IPS DF 19.7 (cell line): ENCODE measurements around the gene PFKM.
"Not testable (repeated sequence)": the region's sequence is repeated elsewhere in the genome, so short reads cannot be mapped to it uniquely, and the experiment has no call there.

Source experiments
- DNase-seq: peaks from one replicate; pipeline ENCODE4 v3.0.0-alpha.2; 2013; ENCODE audit warnings: low read depth, low spot score

PFKM gene

DNA sequence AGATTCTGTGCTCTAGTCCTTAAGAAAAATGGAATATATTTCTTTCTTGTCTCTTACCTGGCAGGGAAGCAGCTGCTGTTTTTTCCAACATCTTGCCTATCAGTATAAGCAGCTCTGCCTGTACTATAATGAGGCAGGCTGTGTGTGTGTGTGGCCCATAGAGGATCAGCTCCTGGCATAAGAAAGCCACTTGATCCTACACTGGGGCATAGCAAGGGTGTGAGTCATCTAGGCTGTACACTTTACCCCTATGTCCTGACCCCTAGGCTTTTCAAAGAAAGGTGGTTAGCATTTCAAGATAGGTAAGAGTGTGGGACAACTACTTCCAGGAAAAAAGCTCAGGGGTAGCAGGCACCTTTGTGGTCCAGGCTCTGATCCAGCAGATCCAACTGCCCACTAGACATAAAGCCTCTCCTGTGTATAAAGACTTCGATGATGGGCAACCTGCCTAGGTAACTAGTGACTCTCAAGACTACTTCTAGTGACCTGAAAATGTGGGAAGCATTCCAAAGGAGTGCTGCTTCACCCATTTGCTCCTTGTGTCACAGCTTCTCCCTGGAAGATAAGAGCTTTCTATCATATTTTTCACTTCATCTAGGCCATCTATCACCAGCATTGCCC lies 8.4 kb upstream of the PFKM start:
- DNase-seq = no peak

DNA sequence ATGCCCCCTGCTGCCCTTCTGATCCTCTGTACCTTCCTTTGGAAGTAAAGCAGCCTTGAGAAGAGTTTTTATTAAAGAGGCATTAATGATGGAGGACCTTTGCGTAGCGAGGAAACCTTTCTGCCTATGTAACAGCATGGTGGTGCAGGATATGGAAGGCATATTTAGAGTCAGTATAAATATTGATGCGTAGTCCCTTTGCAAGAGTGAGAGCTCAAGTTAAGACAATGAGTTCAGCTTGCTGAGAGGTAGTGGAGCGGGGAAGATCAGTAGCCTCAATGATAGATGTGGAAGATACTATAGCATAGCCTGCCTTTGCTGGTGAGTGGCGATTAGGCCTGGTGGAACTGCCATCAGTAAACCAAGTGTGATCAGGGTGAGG lies 7.9 kb upstream of the PFKM start:
- DNase-seq = not testable (repeated sequence)

DNA sequence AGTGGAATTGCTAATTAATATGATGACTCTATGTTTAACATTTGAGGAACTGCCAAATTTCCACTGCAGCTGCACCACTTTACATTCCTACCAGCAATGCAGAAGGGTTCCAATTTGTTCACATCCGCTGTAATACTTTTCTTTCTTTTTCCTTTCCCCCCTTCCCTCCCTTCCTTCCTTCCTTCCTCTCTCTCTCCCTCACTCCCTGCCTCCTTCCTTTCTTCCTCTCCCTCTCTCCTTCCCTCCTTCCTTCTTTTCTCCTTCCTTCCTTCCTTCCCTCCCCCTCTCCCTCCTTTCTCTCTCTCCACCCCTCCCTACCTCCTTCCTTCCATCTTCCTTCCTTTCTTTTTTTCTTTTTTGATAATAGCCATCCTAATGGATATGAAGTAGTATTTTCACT lies 3.2 kb upstream of the PFKM start:
- no peak for DNase-seq

DNA sequence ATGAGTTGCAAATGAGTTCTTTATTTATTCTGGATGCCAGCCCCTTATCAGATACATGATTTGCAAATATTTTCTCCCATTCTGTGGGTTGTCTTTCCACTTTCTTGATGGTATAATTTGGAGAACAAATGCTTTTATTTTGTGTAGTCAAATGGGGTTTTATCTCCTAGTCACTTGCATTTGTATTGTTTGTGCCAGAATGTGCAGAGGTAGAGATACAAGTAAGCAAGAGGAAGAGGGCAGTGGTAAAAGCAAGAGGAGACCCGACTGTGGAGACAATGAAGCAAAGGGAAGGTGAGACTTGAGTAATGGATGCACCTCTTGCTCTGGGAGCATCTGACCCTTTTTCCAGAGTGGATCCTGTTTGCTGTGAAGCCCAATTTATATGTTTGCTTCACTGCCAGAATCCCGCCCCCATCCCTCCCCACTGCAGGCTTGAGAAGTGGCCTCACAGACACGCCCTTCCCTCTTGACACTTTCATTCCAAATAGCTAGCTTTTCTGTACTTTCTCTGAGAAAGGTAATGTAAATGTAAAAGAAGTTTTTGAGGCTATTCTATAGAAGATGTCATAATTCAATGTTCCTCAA lies 786 bp upstream of the PFKM start:
- no peak for DNase-seq

DNA sequence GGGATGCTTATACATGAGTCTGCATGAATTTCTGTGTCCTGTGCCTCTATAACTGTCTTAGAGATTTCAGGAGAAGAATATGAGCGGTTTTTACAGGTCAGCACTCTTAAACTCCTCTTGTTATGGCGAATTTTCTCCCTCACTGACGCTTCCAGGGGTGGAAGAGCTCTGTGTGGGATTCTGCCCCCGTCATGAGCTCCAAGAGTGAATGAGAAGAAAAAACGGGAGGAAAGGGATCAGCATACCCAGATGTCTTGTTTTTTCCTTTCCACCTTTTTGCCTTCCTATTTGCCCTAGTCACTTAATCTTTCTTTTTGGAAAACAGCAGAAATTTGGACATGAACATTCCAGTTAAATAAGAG lies 651 bp downstream of the PFKM start:
- no peak for DNase-seq

DNA sequence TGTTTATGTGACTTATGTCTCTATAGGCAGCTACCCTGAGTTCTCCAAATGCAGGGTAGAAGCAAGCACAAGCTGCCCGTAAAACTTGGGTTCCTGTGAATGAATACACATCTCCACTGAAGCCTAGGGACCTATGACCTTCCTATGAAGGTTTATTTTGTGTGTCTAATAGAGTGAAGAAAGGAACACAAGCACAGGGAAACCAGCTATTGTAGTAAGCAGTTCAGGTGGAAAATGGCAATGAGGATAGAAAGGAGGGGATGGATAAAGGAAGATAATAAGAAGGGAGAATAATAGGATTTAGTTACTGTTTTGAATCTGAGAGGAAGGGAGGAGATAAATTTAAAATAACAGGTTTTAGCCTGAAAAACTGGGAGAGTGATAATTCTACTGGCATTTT lies 2.4 kb downstream of the PFKM start:
- DNase-seq = no peak

DNA sequence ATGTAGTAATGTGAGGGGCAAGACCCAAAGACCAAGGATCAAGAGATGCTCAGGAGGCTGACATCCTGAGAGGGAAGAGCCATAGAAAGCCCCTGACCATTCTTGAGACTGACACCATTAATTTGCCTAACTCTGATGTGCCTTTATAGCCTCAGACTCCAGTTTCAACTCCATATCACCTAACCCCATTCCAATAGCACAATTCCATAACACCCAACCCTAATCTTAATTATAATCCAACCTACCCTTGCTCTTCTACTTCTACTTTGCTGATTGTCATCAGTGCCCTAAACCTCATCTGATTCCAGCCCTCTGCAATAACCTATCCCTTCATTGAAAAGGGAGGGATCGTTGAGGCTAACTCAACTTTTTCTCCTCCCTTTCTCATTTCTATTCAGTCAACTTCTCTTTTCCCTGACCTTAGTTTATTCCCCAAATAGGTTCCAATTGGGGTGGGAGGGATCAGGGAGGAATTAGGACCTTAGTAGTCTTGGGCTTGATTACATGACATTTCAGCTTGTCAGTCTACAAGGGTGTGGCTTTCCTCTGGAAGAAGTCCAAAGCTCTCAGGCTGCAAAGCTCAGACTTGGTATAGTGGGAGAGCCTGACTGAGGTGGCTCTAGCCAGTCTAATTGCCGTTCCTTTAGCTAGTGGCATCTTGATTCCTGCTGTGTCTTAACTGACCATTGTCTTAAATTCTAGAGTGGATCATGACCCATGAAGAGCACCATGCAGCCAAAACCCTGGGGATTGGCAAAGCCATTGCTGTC lies 3.1 kb downstream of the PFKM start:
- no peak for DNase-seq

DNA sequence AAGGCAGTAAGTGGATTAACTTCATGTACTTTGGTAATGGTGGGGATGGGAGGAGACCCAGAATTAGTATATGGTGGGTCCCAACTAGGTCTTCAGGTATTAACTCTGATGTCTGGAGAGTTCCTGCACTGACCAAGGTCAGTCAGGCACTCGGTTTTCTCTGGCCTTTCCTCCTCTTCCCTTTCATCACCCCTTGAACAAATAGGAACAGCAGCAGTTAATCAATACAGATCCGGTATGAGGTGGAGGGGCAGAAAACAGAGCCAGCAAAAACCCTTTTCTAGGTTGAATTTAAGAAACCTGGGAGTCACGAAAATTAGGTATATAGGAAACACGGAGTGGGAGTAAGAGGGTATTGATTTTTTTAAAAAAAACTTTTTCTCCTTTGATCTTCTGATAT lies 4.0 kb downstream of the PFKM start:
- no peak for DNase-seq

DNA sequence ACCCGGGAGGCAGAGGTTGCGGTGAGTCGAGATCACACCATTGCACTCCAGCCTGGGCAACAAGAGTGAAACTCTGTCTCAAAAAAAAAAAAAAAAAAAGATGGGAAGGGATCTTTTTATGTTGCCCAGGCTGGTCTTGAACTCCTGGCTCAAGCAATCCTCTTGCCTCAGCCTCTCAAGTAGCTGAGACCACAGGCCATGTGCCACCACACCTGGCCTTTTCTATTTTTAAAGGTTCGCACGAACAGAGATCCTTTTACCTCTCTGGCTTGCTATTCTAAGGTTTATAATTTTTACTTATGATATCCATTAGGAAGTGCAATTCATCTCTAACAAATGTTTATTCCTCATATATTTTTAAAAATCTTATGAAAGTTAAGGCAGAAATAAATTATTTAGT lies 6.4 kb downstream of the PFKM start:
- not testable (repeated sequence) for DNase-seq

DNA sequence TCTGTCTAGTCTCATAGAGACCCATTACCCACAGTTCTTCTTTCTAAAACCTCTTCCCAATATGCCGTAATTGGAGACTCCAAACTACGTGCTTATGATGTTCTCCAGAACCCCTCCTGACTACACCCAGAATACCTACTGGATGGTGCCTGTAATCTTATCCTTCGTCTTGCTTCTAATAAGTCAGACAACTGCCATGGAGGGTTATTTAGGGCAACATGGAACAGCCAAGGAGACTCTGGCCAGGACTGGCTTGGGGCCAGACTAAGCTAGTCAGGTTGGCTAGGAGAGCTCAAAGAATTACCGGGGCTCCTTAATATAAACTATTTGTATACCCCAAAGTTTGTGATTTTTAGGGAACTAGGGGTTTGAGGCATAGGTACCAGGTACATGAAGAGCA lies 6.8 kb downstream of the PFKM start:
- no peak for DNase-seq

DNA sequence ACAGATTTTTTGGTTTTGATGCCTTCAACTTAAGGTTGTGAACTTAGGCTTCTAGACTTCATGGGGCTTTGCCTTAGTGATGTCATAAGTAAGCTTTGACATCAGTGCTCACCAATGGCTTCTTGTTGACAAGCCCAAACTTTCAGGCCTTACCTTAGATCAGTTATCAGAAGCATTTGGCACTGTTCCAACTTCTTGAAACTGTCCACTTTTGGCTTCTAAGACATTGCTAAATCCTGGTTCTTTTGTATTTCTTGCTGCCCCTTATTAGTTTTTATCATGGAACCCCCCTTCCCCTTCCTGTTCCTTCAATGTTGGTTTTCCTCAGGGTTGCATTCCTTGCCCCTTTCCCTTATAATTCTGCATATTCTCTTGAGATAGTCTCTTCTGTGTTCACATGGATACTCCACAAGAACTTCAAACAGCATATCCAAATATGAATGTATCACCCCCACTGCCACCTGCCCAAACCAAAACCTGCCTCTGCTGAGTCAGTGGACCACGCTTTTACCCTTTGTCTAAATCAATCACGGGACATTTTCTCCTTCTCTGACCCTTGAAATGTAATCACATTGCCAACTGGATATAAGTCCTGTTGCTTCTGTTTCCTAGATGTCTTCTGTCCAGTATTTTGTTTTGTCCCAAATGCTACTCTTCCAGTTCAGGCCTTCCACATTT lies 7.9 kb downstream of the PFKM start:
- DNase-seq = no peak

DNA sequence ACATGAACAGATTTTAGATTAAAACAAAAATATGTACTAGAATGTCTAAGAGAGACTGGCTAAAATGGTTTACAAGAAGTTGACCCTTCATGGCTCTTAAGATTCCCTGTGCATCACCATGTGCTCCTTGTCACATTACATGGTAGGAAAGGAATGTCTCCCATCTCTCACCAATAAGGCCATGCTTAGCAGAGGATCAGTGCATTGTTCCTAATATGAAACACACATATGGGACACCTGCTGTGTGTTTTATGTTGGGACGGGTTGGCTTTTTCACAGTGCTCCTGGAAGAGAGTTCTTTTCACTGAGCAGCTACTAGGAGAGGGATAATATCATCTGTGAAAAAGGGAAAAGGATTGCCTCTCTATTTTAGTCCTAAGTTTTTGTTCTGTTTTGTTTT lies 9.6 kb downstream of the PFKM start:
- no peak for DNase-seq

DNA sequence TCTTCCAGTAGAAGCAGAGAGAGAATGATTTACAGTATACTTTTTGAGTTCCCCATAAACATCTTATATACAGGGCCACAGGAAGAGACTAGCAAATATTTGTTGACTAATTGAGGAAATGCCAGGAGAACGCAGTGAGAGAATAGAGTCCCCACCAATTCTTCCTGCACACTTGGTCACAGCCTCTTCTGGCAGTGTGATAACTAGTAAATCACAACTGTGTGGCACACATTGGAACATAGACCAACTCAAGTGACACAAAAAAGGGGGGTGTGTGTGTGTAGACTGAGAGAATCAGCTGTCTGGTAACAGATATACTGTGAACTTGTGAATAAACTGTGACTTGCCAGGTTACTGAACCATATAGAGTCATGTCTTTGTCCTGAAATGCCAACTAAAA lies 10.2 kb downstream of the PFKM start:
- DNase-seq = no peak

DNA sequence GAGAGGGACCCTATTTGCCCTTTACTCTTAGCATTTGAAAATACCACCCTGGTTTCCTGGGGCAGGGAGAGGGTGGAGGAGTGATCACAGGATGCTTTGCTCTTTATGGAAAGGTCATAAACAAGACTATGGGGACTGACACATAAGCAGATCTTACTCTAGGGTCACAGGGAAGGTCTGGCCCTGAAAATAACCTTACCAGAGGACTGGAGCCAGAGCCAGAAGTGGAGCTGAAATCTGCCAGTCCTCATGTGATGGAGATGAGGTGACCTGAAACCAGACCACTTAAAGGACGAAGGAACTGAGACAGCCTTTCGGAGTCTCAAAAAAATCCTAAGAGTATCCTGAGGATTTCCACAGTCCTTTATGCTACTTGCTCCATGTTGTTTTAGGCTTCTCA lies 12.4 kb downstream of the PFKM start:
- DNase-seq = no peak

DNA sequence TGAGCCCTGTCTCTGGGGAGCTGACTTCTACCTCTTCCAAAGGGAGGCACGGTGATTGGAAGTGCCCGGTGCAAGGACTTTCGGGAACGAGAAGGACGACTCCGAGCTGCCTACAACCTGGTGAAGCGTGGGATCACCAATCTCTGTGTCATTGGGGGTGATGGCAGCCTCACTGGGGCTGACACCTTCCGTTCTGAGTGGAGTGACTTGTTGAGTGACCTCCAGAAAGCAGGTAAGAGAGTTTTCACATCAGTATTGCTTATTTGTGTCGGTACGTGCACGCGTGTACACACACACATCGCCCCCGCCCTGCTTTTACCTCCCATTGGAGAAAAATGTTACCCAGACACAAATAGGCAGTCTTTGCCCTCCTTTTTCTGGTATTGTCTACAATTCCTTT lies 13.7 kb downstream of the PFKM start:
- no peak for DNase-seq

DNA sequence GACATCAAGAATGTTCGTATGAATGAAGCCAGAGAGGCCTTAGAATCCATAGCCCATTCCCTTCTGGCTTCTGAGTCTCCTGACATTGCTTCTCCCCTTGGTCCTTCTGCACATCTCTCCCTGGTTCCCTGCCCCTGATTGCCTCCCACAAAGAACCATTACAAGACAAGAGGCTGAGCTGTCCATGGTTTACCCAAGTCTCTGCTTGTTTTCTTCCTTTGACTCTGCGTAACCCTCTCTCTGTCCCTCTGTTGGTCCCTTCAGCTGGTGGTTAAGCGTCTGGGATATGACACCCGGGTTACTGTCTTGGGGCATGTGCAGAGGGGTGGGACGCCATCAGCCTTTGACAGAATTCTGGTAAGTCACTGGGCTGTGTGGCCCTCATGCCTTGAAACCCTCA lies 15.9 kb downstream of the PFKM start:
- DNase-seq = no peak

DNA sequence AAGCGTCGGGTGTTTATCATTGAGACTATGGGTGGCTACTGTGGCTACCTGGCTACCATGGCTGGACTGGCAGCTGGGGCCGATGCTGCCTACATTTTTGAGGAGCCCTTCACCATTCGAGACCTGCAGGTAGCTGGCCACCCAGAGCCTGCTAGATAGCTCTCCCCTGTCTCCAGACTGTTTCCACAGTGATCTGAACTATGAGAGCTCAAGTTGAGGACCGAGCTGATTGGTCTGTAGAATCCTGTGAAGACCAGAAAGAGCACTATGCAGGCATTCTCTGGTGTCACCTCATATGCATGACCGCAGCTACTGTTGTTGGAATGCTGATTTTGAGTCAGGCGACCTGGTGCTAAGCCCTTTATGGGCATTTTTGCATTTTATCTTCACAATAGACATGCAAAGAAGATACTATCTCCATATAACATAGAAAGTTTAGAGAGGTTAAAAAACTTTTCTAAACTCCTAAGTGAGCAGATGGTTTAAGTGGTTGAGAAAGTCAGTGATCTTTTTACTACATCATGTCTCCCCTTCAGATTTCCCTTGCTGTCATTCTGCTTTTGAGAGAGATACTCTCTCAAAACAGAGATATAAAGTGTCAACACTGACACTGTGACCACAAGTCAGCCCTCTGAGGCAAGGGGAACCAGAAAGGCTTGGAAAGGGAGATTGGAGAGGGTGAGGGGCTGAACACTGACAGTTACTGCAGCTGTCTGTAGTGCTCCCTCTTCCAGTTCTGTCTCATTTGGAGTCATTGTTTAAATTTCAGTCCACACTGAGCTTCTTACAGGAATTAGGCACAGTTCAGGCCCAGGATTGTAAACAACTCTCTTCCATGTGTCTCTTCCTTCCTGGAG lies 23.9 kb downstream of the PFKM start:
- DNase-seq = peak; percentile 79

DNA sequence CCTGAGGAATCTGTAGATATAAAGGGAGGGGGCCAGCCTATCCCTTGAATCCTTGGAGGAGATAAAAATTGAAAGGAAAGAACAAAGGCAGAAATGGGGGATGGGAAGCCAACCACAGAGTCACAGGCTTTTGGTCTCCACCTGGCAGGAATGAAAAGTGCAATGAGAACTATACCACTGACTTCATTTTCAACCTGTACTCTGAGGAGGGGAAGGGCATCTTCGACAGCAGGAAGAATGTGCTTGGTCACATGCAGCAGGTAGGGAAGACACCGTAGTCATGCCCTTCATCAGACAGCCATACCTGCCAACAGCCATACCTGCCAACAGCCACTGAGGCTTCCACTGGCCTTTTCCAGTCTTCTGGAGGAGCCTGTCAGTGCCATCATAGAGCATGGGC lies 24.7 kb downstream of the PFKM start:
- peak; percentile 28 for DNase-seq

DNA sequence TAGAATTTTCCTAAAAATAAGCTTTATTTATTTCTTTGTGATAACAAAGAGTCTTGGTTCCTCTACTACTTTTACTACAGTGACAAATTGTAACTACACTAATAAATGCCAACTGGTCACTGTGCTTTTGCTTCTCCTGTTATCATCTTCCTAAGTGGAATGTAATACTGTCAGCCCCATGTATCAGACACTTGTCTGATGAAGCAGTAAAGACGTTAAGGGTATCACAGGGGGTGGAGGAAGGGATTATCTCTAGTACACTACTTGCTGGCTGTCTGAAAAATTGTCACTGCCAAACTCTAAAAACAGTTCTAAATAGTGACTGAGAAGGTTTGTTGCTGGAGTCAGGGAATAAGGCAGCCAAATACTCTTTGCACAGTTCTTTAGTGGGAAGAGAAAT lies 26.8 kb downstream of the PFKM start:
- no peak for DNase-seq

DNA sequence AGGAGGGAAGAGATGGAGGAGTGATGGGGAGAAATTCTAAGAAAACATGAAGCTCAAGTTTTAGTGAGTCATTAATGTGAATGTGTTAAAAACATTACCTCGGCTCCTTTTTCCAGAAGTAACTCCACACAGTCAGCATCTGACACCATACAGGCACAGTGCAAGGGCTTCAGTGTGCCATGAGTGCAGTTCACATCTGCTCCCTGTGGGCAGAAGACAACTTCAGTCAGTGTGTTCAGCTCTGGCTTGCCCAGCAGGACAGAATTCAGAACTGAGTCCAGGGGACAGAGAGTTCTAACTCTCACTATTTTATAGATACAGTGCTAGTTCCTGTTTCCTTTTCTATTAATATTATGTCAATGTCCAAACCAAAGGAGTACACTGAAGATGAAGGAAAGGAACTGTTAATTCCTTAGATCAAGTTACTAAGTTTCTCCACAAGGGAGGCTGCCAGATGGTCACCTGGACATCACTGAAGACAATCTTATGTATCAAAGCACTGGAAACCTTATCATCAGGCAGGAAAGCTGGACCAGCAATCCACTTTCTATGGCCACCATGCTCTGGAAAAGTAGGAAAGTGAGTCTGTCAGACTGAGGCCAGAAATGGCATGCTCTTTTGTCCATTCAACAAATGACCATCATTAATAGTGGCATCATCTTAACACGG lies 32.1 kb downstream of the PFKM start:
- DNase-seq = no peak

DNA sequence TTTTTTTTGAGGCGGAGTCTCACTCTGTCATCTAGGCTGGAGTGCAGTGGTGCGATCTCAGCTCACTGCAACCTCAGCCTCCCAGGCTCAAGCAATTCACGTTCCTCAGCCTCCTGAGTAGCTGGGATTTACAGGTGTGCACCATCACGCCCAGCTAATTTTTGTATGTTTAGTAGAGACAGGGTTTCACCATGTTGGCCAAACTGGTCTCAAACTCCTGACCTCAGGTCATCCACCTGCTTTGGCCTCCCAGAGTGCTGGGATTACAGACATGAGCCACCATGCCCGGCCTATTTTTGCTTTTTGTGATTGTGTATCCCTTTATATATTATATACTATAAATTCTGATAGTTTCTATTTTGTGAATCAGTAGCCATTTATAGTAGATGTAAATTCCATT lies 36.6 kb downstream of the PFKM start:
- DNase-seq = not testable (repeated sequence)
